Body of pancreas (tissue), 4 donors: ENCODE results near the gene CD82. TPM values are rescaled to one million over a fixed set of nuclear protein-coding genes. Genes with fewer than 3 reads are reported as not detected.

ENCODE experiments used
- ATAC-seq: fragments of 150-250 bp; one replicate; pipeline ENCODE4 v1.9.1; 2016
- DNase-seq, 4 donors: peaks; one replicate each; pipeline ENCODE4 v3.0.0-alpha.2; 2019
- H3K27ac ChIP-seq, 4 donors: fragments of 200-600 bp; sonication (generic); 1 replicate in 3 of 4; 2 replicates in 1 of 4; pipeline versions ENCODE4 v1.5.1 to v1.6.1; 2016 to 2019; ENCODE audit warnings: mild to moderate bottlenecking in 1 of 4, mixed read lengths in 1 of 4, moderate library complexity in 1 of 4
- H3K27me3 ChIP-seq, 2 donors: fragments of 200-600 bp; sonication (generic); one replicate each; pipeline ENCODE4 v1.6.0; 2016; ENCODE audit warnings: mild to moderate bottlenecking in 1 of 2
- H3K36me3 ChIP-seq, 2 donors: fragments of 200-600 bp; sonication (generic); replicated peaks in 1 of 2; 2 replicates each; pipeline ENCODE4 v1.5.1; 2016; ENCODE audit warnings: low read depth in 2 of 2; ENCODE audit not compliant: insufficient read depth in 1 of 2
- H3K4me1 ChIP-seq: fragments of 200-600 bp; sonication (generic); one replicate; pipeline ENCODE4 v1.6.0; 2016
- H3K4me3 ChIP-seq, 2 donors: fragments of 200-600 bp; sonication (generic); 1 replicate in 1 of 2; 2 replicates in 1 of 2; pipeline ENCODE4 v1.5.1; 2016 to 2019
- H3K9me3 ChIP-seq, 3 donors: fragments of 200-600 bp; sonication (generic); 1 replicate in 2 of 3; 2 replicates in 1 of 3; pipeline ENCODE4 v1.5.1; 2016
- CTCF ChIP-seq, 7 experiments: fragments of 450-650 bp in 4 of 7; fragments of 200-600 bp in 3 of 7; sonication (generic) in 3 of 7; IDR thresholded peaks; one replicate each; pipeline ENCODE4 v1.5.1; 2016 to 2019; ENCODE audit warnings: antibody characterized with exemption in 7 of 7
- POLR2A ChIP-seq, 3 donors: fragments of 450-650 bp; IDR thresholded peaks; one replicate each; pipeline ENCODE4 v1.6.1; 2016; ENCODE audit warnings: antibody characterized with exemption in 3 of 3, mild to moderate bottlenecking in 2 of 3
- whole genome bisulfite sequencing, 2 donors: methylation state at CpG; one replicate each; pipeline ENCODE4 v1.1.5; 2017; 5-methylcytosine and 5-hydroxymethylcytosine counted together
- intact Hi-C: fragments of 100-400 bp; cut with DNase I; formaldehyde crosslinking; loops from one replicate; pipeline ENCODE4 v1.15.1; 2023
- total RNA-seq, 2 donors: library from RNA; depleted of rRNA; stranded (reverse); fragments of >200 nt; gene quantifications; one replicate each; pipeline ENCODE4 v1.1.0, GENCODE V29; 2016

The CD82 gene
- total RNA-seq: 10 to 100 TPM; 11.4 to 13.5 TPM

GRCh38 chr11:44565211-44565952 is at the start of gene CD82:
CD82 (plus strand) TSS chr11:44565663; CDS start chr11:44594663, 29,000 bp downstream.
- intact Hi-C loops: no loop called here
- Histone ChIP-seq H3K4me1 (peaks cover 44% of the 10 kb centered on the region), H3K36me3 (no peaks in the 10 kb centered on the region), H3K9me3 (no peaks in the 10 kb centered on the region), H3K27ac (peak within 1 kb of the TSS; percentile 96 to 99 (median 98)), H3K4me3 (peak within 1 kb of the TSS; percentile 28 to 57), H3K27me3 (no peaks in the 10 kb centered on the region)
- ATAC-seq (peak; percentile 93), DNase-seq (peak; percentile 100)
- TF ChIP-seq CTCF (IDR thresholded peaks at IDR 0.05): peak in 6 of 7 experiments; percentile 19 to 45 (median 40)
- TF ChIP-seq POLR2A (IDR thresholded peaks at IDR 0.05): peak; percentile 85 to 95 (median 94)
- WGBS, 2 donors: 0 to 1% methylated on average over 45 to 56 of the region's 64 CpGs

- no peak for TF ChIP-seq CTCF (IDR thresholded peaks at IDR 0.05)
- no peak for TF ChIP-seq POLR2A (IDR thresholded peaks at IDR 0.05)
- DNase-seq: no peak
- intact Hi-C loops: no loop called here
- Histone ChIP-seq H3K36me3 (no peaks in the 10 kb centered on the region), H3K27ac (no peak overlapping the region), H3K9me3 (no peaks in the 10 kb centered on the region), H3K4me1 (no peaks in the 10 kb centered on the region), H3K4me3 (no peak overlapping the region), H3K27me3 (no peaks in the 10 kb centered on the region)
- WGBS, 2 donors: 60 to 61% methylated on average over 5 of the region's 5 CpGs
- no peak for ATAC-seq
Observed at GRCh38 chr11:44516688-44517507, 48.6 kb upstream of the CD82 start.

GRCh38 chr11:44517541-44517940 is 47.9 kb upstream of the CD82 start:
- WGBS, 2 donors: 52 to 69% methylated on average over 2 of the region's 2 CpGs

GRCh38 chr11:44518968-44519550 is 46.4 kb upstream of the CD82 start:
- H3K4me1 ChIP-seq: no peaks in the 10 kb centered on the region
- no peaks in the 10 kb centered on the region for H3K27me3 ChIP-seq
- H3K4me3 ChIP-seq: no peak overlapping the region
- H3K36me3 ChIP-seq: no peaks in the 10 kb centered on the region
- no peak for DNase-seq
- ATAC-seq: no peak
- H3K9me3 ChIP-seq: no peaks in the 10 kb centered on the region
- intact Hi-C loops: no loop called here
- 39 to 63% methylated on average over 2 to 4 of the region's 4 CpGs for WGBS, 2 donors
- no peak for TF ChIP-seq CTCF (IDR thresholded peaks at IDR 0.05)
- TF ChIP-seq POLR2A (IDR thresholded peaks at IDR 0.05): no peak
- H3K27ac ChIP-seq: no peak overlapping the region

More at GRCh38 chr11:44517541-44517940, 47.9 kb upstream of the CD82 start:
- Histone ChIP-seq H3K27me3 (no peaks in the 10 kb centered on the region), H3K4me1 (no peaks in the 10 kb centered on the region), H3K36me3 (no peaks in the 10 kb centered on the region), H3K9me3 (no peaks in the 10 kb centered on the region), H3K27ac (no peak overlapping the region), H3K4me3 (no peak overlapping the region)
- DNase-seq: no peak
- TF ChIP-seq POLR2A (IDR thresholded peaks at IDR 0.05): no peak
- no peak for TF ChIP-seq CTCF (IDR thresholded peaks at IDR 0.05)
- intact Hi-C loops: no loop called here
- ATAC-seq: no peak
